A549 (cell line): Measurements from ENCODE around the gene SENP6.
"Not testable (repeated sequence)": the region's sequence is repeated elsewhere in the genome, so short reads cannot be mapped to it uniquely, and the experiment has no call there.

Experiments
- BHLHE40 ChIP-seq: IDR thresholded peaks from 2 replicates; pipeline ENCODE4 v1.6.1; 2012; ENCODE audit warnings: low read depth, low read length, inconsistent platforms
- CHD2 ChIP-seq: fragments of 150-350 bp; IDR thresholded peaks from 2 replicates; pipeline ENCODE4 v1.6.1; 2014; ENCODE audit warnings: low read length; ENCODE audit not compliant: partially characterized antibody
- ESRRA ChIP-seq: fragments of 150-350 bp; IDR thresholded peaks from 2 replicates; pipeline ENCODE4 v1.6.1; 2014; ENCODE audit warnings: mild to moderate bottlenecking, low read length, borderline replicate concordance
- HDAC2 ChIP-seq: fragments of 200-600 bp; sonication (generic); IDR thresholded peaks from 2 replicates; pipeline ENCODE4 v1.6.1; 2016
- NPAS2 ChIP-seq: fragments of 250-450 bp; sonication (Bioruptor Pico); IDR thresholded peaks from 2 replicates; pipeline ENCODE4 v1.8.0; 2022; ENCODE audit warnings: mild to moderate bottlenecking, moderate library complexity, borderline replicate concordance
- POLR2A ChIP-seq: IDR thresholded peaks from 2 replicates; pipeline ENCODE4 v1.6.1; 2012; ENCODE audit warnings: mild to moderate bottlenecking, low read length
- ZFP36 ChIP-seq: fragments of 450-650 bp; IDR thresholded peaks from 2 replicates; pipeline ENCODE4 v1.6.1; 2014; ENCODE audit warnings: borderline replicate concordance; ENCODE audit not compliant: partially characterized antibody
- TF ChIP-seq, protein P1 (sequence below): fragments of >200 bp; sonication (Bioruptor Twin); formaldehyde crosslinking; IDR thresholded peaks from 3 replicates; pipeline ENCODE4 v1.5.1; 2016
- TF ChIP-seq, protein P2 (sequence below): fragments of 250-450 bp; sonication (Bioruptor Pico); IDR thresholded peaks from 2 replicates; pipeline ENCODE4 v1.5.0; 2021; ENCODE audit warnings: mild to moderate bottlenecking, moderate library complexity, borderline replicate concordance
- TF ChIP-seq, protein P3 (sequence below): IDR thresholded peaks from 2 replicates; pipeline ENCODE4 v1.6.1; 2012
- TF ChIP-seq, protein P4 (sequence below): IDR thresholded peaks from 2 replicates; pipeline ENCODE4 v1.6.1; 2012

DNA sequence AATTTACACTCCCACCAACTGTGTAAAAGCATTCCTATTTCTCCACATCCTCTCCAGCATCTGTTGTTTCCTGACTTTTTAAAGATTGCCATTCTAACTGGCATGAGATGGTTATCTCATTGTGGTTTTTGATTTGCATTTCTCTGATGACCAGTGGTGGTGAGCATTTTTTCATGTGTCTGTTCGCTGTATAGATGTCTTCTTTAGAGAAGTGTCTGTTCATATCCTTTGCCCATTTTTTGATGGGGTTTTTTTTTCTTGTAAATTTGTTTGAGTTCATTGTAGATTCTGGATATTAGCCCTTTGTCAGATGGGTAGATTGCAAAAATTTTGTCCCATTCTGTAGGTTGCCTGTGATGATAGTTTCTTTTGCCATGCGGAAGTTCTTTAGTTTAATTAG, 81.3 kb downstream of the SENP6 start:
- TF ChIP-seq, protein P1, sequence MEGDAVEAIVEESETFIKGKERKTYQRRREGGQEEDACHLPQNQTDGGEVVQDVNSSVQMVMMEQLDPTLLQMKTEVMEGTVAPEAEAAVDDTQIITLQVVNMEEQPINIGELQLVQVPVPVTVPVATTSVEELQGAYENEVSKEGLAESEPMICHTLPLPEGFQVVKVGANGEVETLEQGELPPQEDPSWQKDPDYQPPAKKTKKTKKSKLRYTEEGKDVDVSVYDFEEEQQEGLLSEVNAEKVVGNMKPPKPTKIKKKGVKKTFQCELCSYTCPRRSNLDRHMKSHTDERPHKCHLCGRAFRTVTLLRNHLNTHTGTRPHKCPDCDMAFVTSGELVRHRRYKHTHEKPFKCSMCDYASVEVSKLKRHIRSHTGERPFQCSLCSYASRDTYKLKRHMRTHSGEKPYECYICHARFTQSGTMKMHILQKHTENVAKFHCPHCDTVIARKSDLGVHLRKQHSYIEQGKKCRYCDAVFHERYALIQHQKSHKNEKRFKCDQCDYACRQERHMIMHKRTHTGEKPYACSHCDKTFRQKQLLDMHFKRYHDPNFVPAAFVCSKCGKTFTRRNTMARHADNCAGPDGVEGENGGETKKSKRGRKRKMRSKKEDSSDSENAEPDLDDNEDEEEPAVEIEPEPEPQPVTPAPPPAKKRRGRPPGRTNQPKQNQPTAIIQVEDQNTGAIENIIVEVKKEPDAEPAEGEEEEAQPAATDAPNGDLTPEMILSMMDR, result not testable (repeated sequence)
- TF ChIP-seq, protein P2, sequence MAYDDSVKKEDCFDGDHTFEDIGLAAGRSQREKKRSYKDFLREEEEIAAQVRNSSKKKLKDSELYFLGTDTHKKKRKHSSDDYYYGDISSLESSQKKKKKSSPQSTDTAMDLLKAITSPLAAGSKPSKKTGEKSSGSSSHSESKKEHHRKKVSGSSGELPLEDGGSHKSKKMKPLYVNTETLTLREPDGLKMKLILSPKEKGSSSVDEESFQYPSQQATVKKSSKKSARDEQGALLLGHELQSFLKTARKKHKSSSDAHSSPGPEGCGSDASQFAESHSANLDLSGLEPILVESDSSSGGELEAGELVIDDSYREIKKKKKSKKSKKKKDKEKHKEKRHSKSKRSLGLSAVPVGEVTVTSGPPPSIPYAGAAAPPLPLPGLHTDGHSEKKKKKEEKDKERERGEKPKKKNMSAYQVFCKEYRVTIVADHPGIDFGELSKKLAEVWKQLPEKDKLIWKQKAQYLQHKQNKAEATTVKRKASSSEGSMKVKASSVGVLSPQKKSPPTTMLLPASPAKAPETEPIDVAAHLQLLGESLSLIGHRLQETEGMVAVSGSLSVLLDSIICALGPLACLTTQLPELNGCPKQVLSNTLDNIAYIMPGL (CRISPR knock-in tag), result not testable (repeated sequence)
- TF ChIP-seq, protein P3, sequence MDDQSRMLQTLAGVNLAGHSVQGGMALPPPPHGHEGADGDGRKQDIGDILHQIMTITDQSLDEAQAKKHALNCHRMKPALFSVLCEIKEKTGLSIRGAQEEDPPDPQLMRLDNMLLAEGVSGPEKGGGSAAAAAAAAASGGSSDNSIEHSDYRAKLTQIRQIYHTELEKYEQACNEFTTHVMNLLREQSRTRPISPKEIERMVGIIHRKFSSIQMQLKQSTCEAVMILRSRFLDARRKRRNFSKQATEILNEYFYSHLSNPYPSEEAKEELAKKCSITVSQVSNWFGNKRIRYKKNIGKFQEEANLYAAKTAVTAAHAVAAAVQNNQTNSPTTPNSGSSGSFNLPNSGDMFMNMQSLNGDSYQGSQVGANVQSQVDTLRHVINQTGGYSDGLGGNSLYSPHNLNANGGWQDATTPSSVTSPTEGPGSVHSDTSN, result not testable (repeated sequence)
- not testable (repeated sequence) for TF ChIP-seq NPAS2 (CRISPR knock-in tag); ZFP36; CHD2; BHLHE40; ESRRA; POLR2A; HDAC2
- TF ChIP-seq, protein P4, sequence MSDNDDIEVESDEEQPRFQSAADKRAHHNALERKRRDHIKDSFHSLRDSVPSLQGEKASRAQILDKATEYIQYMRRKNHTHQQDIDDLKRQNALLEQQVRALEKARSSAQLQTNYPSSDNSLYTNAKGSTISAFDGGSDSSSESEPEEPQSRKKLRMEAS, result not testable (repeated sequence)
